Lung (tissue), 12 donors: ENCODE measurements around the gene DUSP28. TPM values are rescaled to one million over a fixed set of nuclear protein-coding genes. Genes with fewer than 3 reads are reported as not detected.

Experiments used
- ATAC-seq: fragments of 200-7000 bp; cut with Tn5 transposase; one replicate; pipeline ENCODE4 v1.9.1; 2020; ENCODE audit warnings: moderate number of reproducible peaks; ENCODE audit not compliant: insufficient read depth, low FRiP score
- DNase-seq, 3 donors: peaks; one replicate each; pipeline ENCODE4 v3.0.0-alpha.2; 2013 to 2017
- H3K27ac ChIP-seq, 2 donors: one replicate each; pipeline ENCODE4 v1.5.1; 2013; ENCODE audit warnings: mild to moderate bottlenecking in 2 of 2, moderate library complexity in 2 of 2, control low read depth in 1 of 2, inconsistent platforms in 1 of 2, low read depth in 1 of 2, low read length in 1 of 2
- H3K27me3 ChIP-seq, 3 donors: one replicate each; pipeline ENCODE4 v1.5.1; 2013; ENCODE audit warnings: low read length in 2 of 3; ENCODE audit not compliant: control insufficient read depth in 3 of 3, insufficient read depth in 3 of 3
- H3K36me3 ChIP-seq, 4 donors: one replicate each; pipeline ENCODE4 v1.5.1; 2013; ENCODE audit warnings: low read length in 4 of 4, mild to moderate bottlenecking in 1 of 4, moderate library complexity in 1 of 4; ENCODE audit not compliant: control insufficient read depth in 4 of 4, insufficient read depth in 4 of 4
- H3K4me1 ChIP-seq, 5 donors: one replicate each; pipeline ENCODE4 v1.5.1; 2013; ENCODE audit warnings: low read length in 5 of 5, mild to moderate bottlenecking in 2 of 5, moderate library complexity in 1 of 5; ENCODE audit not compliant: control insufficient read depth in 5 of 5, insufficient read depth in 5 of 5
- H3K4me3 ChIP-seq: one replicate; pipeline ENCODE4 v1.5.1; 2013; ENCODE audit warnings: mild to moderate bottlenecking, control low read depth, moderate library complexity
- H3K9ac ChIP-seq, 2 donors: one replicate each; pipeline ENCODE4 v1.5.1; 2013; ENCODE audit warnings: low read length in 2 of 2, control low read depth in 1 of 2; ENCODE audit not compliant: insufficient read depth in 1 of 2
- H3K9me3 ChIP-seq, 4 donors: one replicate each; pipeline ENCODE4 v1.5.1; 2013; ENCODE audit warnings: low read length in 3 of 4, mild to moderate bottlenecking in 1 of 4, moderate library complexity in 1 of 4; ENCODE audit not compliant: control insufficient read depth in 4 of 4, insufficient read depth in 3 of 4
- WGBS, 2 donors: extraction: QIAGEN DNeasy Blood & Tissue Kit; methylation state at CpG; one replicate each; pipeline ENCODE4 v1.1.7; 2013; 5-methylcytosine and 5-hydroxymethylcytosine counted together
- polyA plus RNA-seq, 2 donors: library from polyadenylated mRNA; stranded (reverse); fragments of 200-250 nt; gene quantifications; one replicate each; pipeline ENCODE4 v1.2.1, GENCODE V29; 2013
- total RNA-seq, 2 donors: library from RNA; depleted of rRNA in 1 of 2; stranded (reverse); fragments of >200 nt in 1 of 2; gene quantifications; one replicate each; pipeline ENCODE4 v1.2.1, GENCODE V29; 2014 to 2021
- TF ChIP-seq, protein P1 (sequence below): IDR thresholded peaks from 2 replicates; pipeline ENCODE4 v1.5.1; 2012; ENCODE audit warnings: mild to moderate bottlenecking; ENCODE audit errors: control extremely low read depth, extremely low read depth
- donor health status: control.
- donor health status: control.
- donor health status: Bipolar disorder and iron deficiency.
- donor health status: healthy.
- donor health status: DM: yes; HTN: yes; CAD: no.

The DUSP28 gene
- total and polyA plus RNA-seq, 4 donors, result 2.8 to 7.7 (median 5.2) TPM

GRCh38 chr2:240568678-240569522, 8.7 kb downstream of the DUSP28 start:
- peak overlapping the region; percentile 76 to 77 for H3K27ac ChIP-seq
- peak overlapping the region; percentile 79 for H3K4me3 ChIP-seq
- peak; percentile 3 for ATAC-seq
- WGBS, 2 donors, result 1 to 3% methylated on average over 62 to 93 of the region's 93 CpGs
- peaks cover 0 to 20% (median 0%) of the 10 kb centered on the region in 4 donors for H3K36me3 ChIP-seq
- peak; percentile 64 to 90 (median 75) for DNase-seq
- H3K9me3 ChIP-seq, result no peaks in the 10 kb centered on the region
- no peak overlapping the region for H3K9ac ChIP-seq
- H3K27me3 ChIP-seq, result peaks cover 0 to 4% (median 0%) of the 10 kb centered on the region in 3 donors
- H3K4me1 ChIP-seq, result peaks cover 0 to 39% (median 20%) of the 10 kb centered on the region in 5 donors
- TF ChIP-seq, protein P1, sequence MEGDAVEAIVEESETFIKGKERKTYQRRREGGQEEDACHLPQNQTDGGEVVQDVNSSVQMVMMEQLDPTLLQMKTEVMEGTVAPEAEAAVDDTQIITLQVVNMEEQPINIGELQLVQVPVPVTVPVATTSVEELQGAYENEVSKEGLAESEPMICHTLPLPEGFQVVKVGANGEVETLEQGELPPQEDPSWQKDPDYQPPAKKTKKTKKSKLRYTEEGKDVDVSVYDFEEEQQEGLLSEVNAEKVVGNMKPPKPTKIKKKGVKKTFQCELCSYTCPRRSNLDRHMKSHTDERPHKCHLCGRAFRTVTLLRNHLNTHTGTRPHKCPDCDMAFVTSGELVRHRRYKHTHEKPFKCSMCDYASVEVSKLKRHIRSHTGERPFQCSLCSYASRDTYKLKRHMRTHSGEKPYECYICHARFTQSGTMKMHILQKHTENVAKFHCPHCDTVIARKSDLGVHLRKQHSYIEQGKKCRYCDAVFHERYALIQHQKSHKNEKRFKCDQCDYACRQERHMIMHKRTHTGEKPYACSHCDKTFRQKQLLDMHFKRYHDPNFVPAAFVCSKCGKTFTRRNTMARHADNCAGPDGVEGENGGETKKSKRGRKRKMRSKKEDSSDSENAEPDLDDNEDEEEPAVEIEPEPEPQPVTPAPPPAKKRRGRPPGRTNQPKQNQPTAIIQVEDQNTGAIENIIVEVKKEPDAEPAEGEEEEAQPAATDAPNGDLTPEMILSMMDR, result no peak

GRCh38 chr2:240569523-240569997, 9.4 kb downstream of the DUSP28 start:
- peak overlapping the region in 1 of 2 donors; percentile 76 for H3K27ac ChIP-seq
- DNase-seq (no peak), ATAC-seq (no peak)
- H3K4me3 ChIP-seq, result peak overlapping the region; percentile 79
- TF ChIP-seq, protein P1, result no peak
- peaks cover 0 to 27% (median 0%) of the 10 kb centered on the region in 4 donors for H3K36me3 ChIP-seq
- peaks cover 0 to 39% (median 20%) of the 10 kb centered on the region in 5 donors for H3K4me1 ChIP-seq
- H3K9me3 ChIP-seq, result no peaks in the 10 kb centered on the region
- H3K9ac ChIP-seq, result no peak overlapping the region
- H3K27me3 ChIP-seq, result peaks cover 0 to 4% (median 0%) of the 10 kb centered on the region in 3 donors
- WGBS, 2 donors, result 78 to 84% methylated on average over 9 of the region's 9 CpGs

- H3K4me3 ChIP-seq, result no peak overlapping the region
- no peaks in the 10 kb centered on the region for H3K9me3 ChIP-seq
- H3K27me3 ChIP-seq, result peaks cover 0 to 4% (median 0%) of the 10 kb centered on the region in 3 donors
- no peak overlapping the region for H3K9ac ChIP-seq
- peaks cover 0 to 38% (median 20%) of the 10 kb centered on the region in 5 donors for H3K4me1 ChIP-seq
- ATAC-seq (no peak), DNase-seq (no peak)
- peaks cover 0 to 32% (median 0%) of the 10 kb centered on the region in 4 donors for H3K36me3 ChIP-seq
- peak overlapping the region in 1 of 2 donors; percentile 12 for H3K27ac ChIP-seq
- 86 to 94% methylated on average over 15 of the region's 15 CpGs for WGBS, 2 donors
- TF ChIP-seq, protein P1, result no peak
Observed at GRCh38 chr2:240569998-240570530, 9.9 kb downstream of the DUSP28 start.
